ENCODE data around the gene SRRD. TPM values are rescaled to one million over a fixed set of nuclear protein-coding genes. Genes with fewer than 3 reads are reported as not detected.

Gene SRRD
- total and polyA plus RNA-seq, 2 of the 13 experiments (the other 11 are each of a cell fraction or from before 2014, with no cell fraction given): 22.8 to 36.6 TPM

GRCh38 chr22:26461188-26461810, 22.4 kb upstream of the SRRD start (continued):
- TF ChIP-seq ZHX2 (IDR thresholded peaks at IDR 0.05; ENCODE audit: low read depth) (no peak), ZHX2 (CRISPR knock-in tag; IDR thresholded peaks at IDR 0.05; ENCODE audit: borderline replicate concordance) (no peak), STAG1 (CRISPR knock-in tag; IDR thresholded peaks at IDR 0.05) (peak; percentile 49), CTCF (CRISPR knock-in tag; IDR thresholded peaks at IDR 0.05) (peak; percentile 73)
